ENCODE data around the gene DDB1. TPM values are rescaled to one million over a fixed set of nuclear protein-coding genes. Genes with fewer than 3 reads are reported as not detected.

Gene DDB1
- total RNA-seq, 5 donors from 2014 or later (not counting 1 experiment from before 2014, with no cell fraction given): 165 to 186 (median 176) TPM

- no peak for DNase-seq
- WGBS (ENCODE audit: insufficient coverage): 93% methylated on average over 4 of the region's 4 CpGs
- H3K9me3 ChIP-seq: no peaks in the 10 kb centered on the region
- ATAC-seq (replicated peaks in 1 of 4): no peak
- peaks cover 19% of the 10 kb centered on the region for H3K36me3 Mint-ChIP-seq
- no peak overlapping the region for H3K4me3 Mint-ChIP-seq
- H3K4me1 ChIP-seq (ENCODE audit: control insufficient read depth in 1 of 2, extremely low read depth in 1 of 2, insufficient read depth in 2 of 2, low read length in 2 of 2): peaks cover 0 to 13% of the 10 kb centered on the region in 2 experiments
- ChIA-PET POLR2A (no interaction called here), CTCF (interaction anchor here in 1 of 2 donors (1.4 kb wide), 1 partner anchor 46 kb away, joined by 5 read pairs; no protein-coding TSS in a partner anchor)
- no peaks in the 10 kb centered on the region for H3K27me3 ChIP-seq (replicated peaks in 1 of 2; ENCODE audit: control insufficient read depth in 2 of 2, extremely low read depth in 1 of 2, insufficient read depth in 2 of 2, low read length in 1 of 2)
- peaks cover 8 to 13% (median 8%) of the 10 kb centered on the region in 3 donors for H3K4me1 Mint-ChIP-seq
- H3K27ac Mint-ChIP-seq: no peak overlapping the region
- no peak overlapping the region for H3K27ac ChIP-seq (ENCODE audit: low read length)
- no peaks in the 10 kb centered on the region for H3K9me3 Mint-ChIP-seq
- no peak overlapping the region for H3K4me3 ChIP-seq (ENCODE audit: control insufficient read depth in 1 of 2, extremely low read depth in 1 of 2, low read length in 1 of 2)
- peaks cover 7 to 21% of the 10 kb centered on the region in 2 donors for H3K36me3 ChIP-seq (ENCODE audit: control insufficient read depth in 2 of 2, extremely low read depth in 1 of 2, insufficient read depth in 1 of 2, low read length in 1 of 2)
- H3K27me3 Mint-ChIP-seq: no peaks in the 10 kb centered on the region
Observed at GRCh38 chr11:61339490-61339878, 6.6 kb upstream of the DDB1 start.

DNA sequence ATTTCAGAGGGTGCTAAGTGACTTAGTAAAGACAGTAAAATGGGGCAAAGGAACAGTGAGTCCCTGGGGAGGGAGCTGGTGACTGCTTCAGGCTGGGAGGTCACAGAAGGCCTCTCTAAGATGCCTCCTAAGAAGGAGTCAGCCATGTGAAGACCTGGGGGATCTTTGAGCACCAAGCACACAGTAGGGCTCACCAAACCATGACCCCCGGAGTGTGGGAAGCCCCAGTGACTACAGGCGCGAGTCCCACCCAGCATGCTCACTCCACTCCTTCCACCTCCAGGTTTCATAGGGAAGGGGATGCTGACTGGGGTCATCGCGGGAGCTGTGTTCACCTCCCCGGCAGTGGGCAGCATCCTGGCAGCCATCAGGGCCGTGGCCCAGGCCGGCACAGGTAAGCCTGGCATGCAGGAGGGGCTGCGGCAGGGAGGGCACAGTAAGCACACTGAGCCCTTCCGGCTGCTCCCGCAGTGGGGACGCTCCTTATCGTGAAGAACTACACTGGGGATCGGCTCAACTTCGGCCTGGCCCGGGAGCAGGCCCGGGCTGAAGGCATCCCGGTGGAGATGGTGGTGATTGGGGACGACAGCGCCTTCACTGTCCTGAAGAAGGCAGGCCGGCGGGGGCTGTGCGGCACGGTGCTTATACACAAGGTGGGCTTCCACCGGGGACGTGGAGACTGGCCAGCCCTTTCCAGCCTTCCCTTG, 6.0 kb upstream of the DDB1 start:
- Mint-ChIP-seq H3K36me3 (peaks cover 19% of the 10 kb centered on the region), H3K4me3 (no peak overlapping the region), H3K27me3 (no peaks in the 10 kb centered on the region), H3K27ac (no peak overlapping the region), H3K4me1 (peaks cover 12 to 13% (median 12%) of the 10 kb centered on the region in 3 donors), H3K9me3 (no peaks in the 10 kb centered on the region)
- H3K36me3 ChIP-seq (ENCODE audit: control insufficient read depth in 2 of 2, extremely low read depth in 1 of 2, insufficient read depth in 1 of 2, low read length in 1 of 2): peaks cover 3 to 21% of the 10 kb centered on the region in 2 donors
- 95% methylated on average over 20 of the region's 26 CpGs for WGBS (ENCODE audit: insufficient coverage)
- no peaks in the 10 kb centered on the region for H3K9me3 ChIP-seq
- no peak overlapping the region for H3K27ac ChIP-seq (ENCODE audit: low read length)
- no peak for ATAC-seq (replicated peaks in 1 of 4)
- ChIA-PET POLR2A (no interaction called here), CTCF (interaction anchor here in 1 of 2 donors (1.4 kb wide), 1 partner anchor 47 kb away, joined by 5 read pairs; no protein-coding TSS in a partner anchor)
- no peaks in the 10 kb centered on the region for H3K27me3 ChIP-seq (replicated peaks in 1 of 2; ENCODE audit: control insufficient read depth in 2 of 2, extremely low read depth in 1 of 2, insufficient read depth in 2 of 2, low read length in 1 of 2)
- no peak overlapping the region for H3K4me3 ChIP-seq (ENCODE audit: control insufficient read depth in 1 of 2, extremely low read depth in 1 of 2, low read length in 1 of 2)
- DNase-seq: no peak
- H3K4me1 ChIP-seq (ENCODE audit: control insufficient read depth in 1 of 2, extremely low read depth in 1 of 2, insufficient read depth in 2 of 2, low read length in 2 of 2): peaks cover 2 to 17% of the 10 kb centered on the region in 2 experiments

- ChIA-PET CTCF (interaction anchor here (2.9 kb wide), 2 partner anchors 47 to 48 kb away, joined by 24 to 114 read pairs; no protein-coding TSS in a partner anchor), POLR2A (no interaction called here)
- Mint-ChIP-seq H3K4me3 (no peak overlapping the region), H3K36me3 (peaks cover 19% of the 10 kb centered on the region), H3K27me3 (no peaks in the 10 kb centered on the region), H3K9me3 (no peaks in the 10 kb centered on the region), H3K4me1 (peaks cover 20% of the 10 kb centered on the region in 3 donors), H3K27ac (no peak overlapping the region)
- WGBS (ENCODE audit: insufficient coverage): 97% methylated on average over 13 of the region's 15 CpGs
- peaks cover 8 to 25% of the 10 kb centered on the region in 2 experiments for H3K4me1 ChIP-seq (ENCODE audit: control insufficient read depth in 1 of 2, extremely low read depth in 1 of 2, insufficient read depth in 2 of 2, low read length in 2 of 2)
- H3K27me3 ChIP-seq (replicated peaks in 1 of 2; ENCODE audit: control insufficient read depth in 2 of 2, extremely low read depth in 1 of 2, insufficient read depth in 2 of 2, low read length in 1 of 2): no peaks in the 10 kb centered on the region
- ATAC-seq (replicated peaks in 1 of 4) (no peak), DNase-seq (no peak)
- H3K4me3 ChIP-seq (ENCODE audit: control insufficient read depth in 1 of 2, extremely low read depth in 1 of 2, low read length in 1 of 2): no peak overlapping the region
- no peaks in the 10 kb centered on the region for H3K9me3 ChIP-seq
- peaks cover 0 to 15% of the 10 kb centered on the region in 2 donors for H3K36me3 ChIP-seq (ENCODE audit: control insufficient read depth in 2 of 2, extremely low read depth in 1 of 2, insufficient read depth in 1 of 2, low read length in 1 of 2)
- no peak overlapping the region for H3K27ac ChIP-seq (ENCODE audit: low read length)
Observed at GRCh38 chr11:61337706-61338470, 5.0 kb upstream of the DDB1 start.

- Mint-ChIP-seq H3K27me3 (no peaks in the 10 kb centered on the region), H3K4me1 (peaks cover 34 to 36% (median 34%) of the 10 kb centered on the region in 3 donors), H3K9me3 (no peaks in the 10 kb centered on the region), H3K27ac (peak overlapping the region; percentile 91 to 92), H3K36me3 (peaks cover 14% of the 10 kb centered on the region), H3K4me3 (no peak overlapping the region)
- Histone ChIP-seq H3K9me3 (no peaks in the 10 kb centered on the region), H3K27me3 (replicated peaks in 1 of 2; ENCODE audit: control insufficient read depth in 2 of 2, extremely low read depth in 1 of 2, insufficient read depth in 2 of 2, low read length in 1 of 2) (no peaks in the 10 kb centered on the region), H3K27ac (ENCODE audit: low read length) (peak overlapping the region; percentile 75), H3K4me1 (ENCODE audit: control insufficient read depth in 1 of 2, extremely low read depth in 1 of 2, insufficient read depth in 2 of 2, low read length in 2 of 2) (peaks cover 17 to 40% of the 10 kb centered on the region in 2 experiments), H3K4me3 (ENCODE audit: control insufficient read depth in 1 of 2, extremely low read depth in 1 of 2, low read length in 1 of 2) (no peak overlapping the region), H3K36me3 (ENCODE audit: control insufficient read depth in 2 of 2, extremely low read depth in 1 of 2, insufficient read depth in 1 of 2, low read length in 1 of 2) (peaks cover 0 to 8% of the 10 kb centered on the region in 2 donors)
- ChIA-PET CTCF (interaction anchor here (0.5 to 2.9 kb wide), 28 partner anchors 9 to 424 kb away, joined by 3 to 114 read pairs (median 4); partner anchors contain the start of genes TMEM138 (in 2 of the 2), CPSF7 (in 1 of the 2), CYB561A3 (in 1 of the 2) and SDHAF2 (in 1 of the 2)), POLR2A (interaction anchor here (0.6 to 1.4 kb wide), 11 partner anchors 8 to 457 kb away, joined by 3 to 6 read pairs (median 4); partner anchors contain the start of genes CPSF7 (in 1 of the 2), CYB561A3 (in 1 of the 2), FEN1 (in 1 of the 2) and SDHAF2 (in 1 of the 2))
- peak; percentile 49 to 59 (median 56) for ATAC-seq (replicated peaks in 1 of 4)
- WGBS (ENCODE audit: insufficient coverage): 24% methylated on average over 6 of the region's 8 CpGs
- DNase-seq: peak; percentile 66 to 91 (median 78)
Observed at GRCh38 chr11:61336171-61336935, 3.4 kb upstream of the DDB1 start.

GRCh38 chr11:61335355-61335710, 2.4 kb upstream of the DDB1 start:
- H3K27ac ChIP-seq (ENCODE audit: low read length): peak overlapping the region; percentile 54
- no peak for ATAC-seq (replicated peaks in 1 of 4)

More at GRCh38 chr11:61335355-61335710, 2.4 kb upstream of the DDB1 start:
- Mint-ChIP-seq H3K4me1 (peaks cover 43 to 46% (median 44%) of the 10 kb centered on the region in 3 donors), H3K36me3 (peaks cover 11% of the 10 kb centered on the region), H3K9me3 (no peaks in the 10 kb centered on the region), H3K27me3 (no peaks in the 10 kb centered on the region), H3K27ac (peak overlapping the region; percentile 39 to 55), H3K4me3 (peak overlapping the region in 1 of 3 donors; percentile 17)
- Histone ChIP-seq H3K4me1 (ENCODE audit: control insufficient read depth in 1 of 2, extremely low read depth in 1 of 2, insufficient read depth in 2 of 2, low read length in 2 of 2) (peaks cover 22 to 46% of the 10 kb centered on the region in 2 experiments), H3K27me3 (replicated peaks in 1 of 2; ENCODE audit: control insufficient read depth in 2 of 2, extremely low read depth in 1 of 2, insufficient read depth in 2 of 2, low read length in 1 of 2) (no peaks in the 10 kb centered on the region), H3K4me3 (ENCODE audit: control insufficient read depth in 1 of 2, extremely low read depth in 1 of 2, low read length in 1 of 2) (no peak overlapping the region), H3K36me3 (ENCODE audit: control insufficient read depth in 2 of 2, extremely low read depth in 1 of 2, insufficient read depth in 1 of 2, low read length in 1 of 2) (peaks cover 0 to 8% of the 10 kb centered on the region in 2 donors), H3K9me3 (no peaks in the 10 kb centered on the region)
- CTCF ChIA-PET: interaction anchor here (0.6 to 2.9 kb wide), 7 partner anchors 26 to 114 kb away, joined by 4 to 114 read pairs (median 23); partner anchors contain the start of genes CYB561A3 (in 1 of the 2), TMEM138 (in 1 of the 2) and TMEM216 (in 1 of the 2)
- DNase-seq: no peak
- 100% methylated on average over 1 of the region's 1 CpG for WGBS (ENCODE audit: insufficient coverage)
- POLR2A ChIA-PET: interaction anchor here in 1 of 2 donors (1.4 kb wide), 1 partner anchor 50 kb away, joined by 6 read pairs; no protein-coding TSS in a partner anchor
